Hepatocyte (in vitro differentiated cells): ENCODE data around the gene GRID2.

Experiments used
- CTCF ChIP-seq: fragments of 200-600 bp; sonication (generic); IDR thresholded peaks from 2 replicates; pipeline ENCODE4 v1.5.1; 2016; ENCODE audit warnings: antibody characterized with exemption, mild to moderate bottlenecking; ENCODE audit not compliant: poor library complexity
- EZH2 ChIP-seq: fragments of 200-600 bp; sonication (generic); IDR thresholded peaks from 2 replicates; pipeline ENCODE4 v1.6.1; 2016; ENCODE audit warnings: antibody characterized with exemption, mild to moderate bottlenecking, borderline replicate concordance

DNA sequence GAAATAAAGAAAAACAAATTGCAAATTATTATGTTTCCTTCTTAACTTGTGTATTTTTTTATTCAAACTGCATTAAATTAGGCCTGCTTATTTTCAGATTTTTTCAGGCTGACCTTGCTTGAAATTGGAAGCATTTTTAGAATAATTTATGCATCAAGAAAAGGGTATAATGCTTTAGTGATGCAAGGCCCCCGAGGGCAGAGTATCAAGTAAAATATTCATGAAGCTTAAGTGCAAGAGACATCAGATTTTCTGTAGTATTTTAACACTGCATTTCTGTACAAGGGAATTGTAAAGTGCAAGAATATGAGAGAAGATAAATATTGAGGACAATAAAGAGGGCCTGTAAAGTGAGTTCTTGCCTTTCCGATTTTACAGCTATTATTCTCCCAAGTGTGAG is 1039.0 kb downstream of the GRID2 start:
- no peak for TF ChIP-seq CTCF
- no peak for TF ChIP-seq EZH2
